K562 (cell line): ENCODE results near the gene PNMA8B. TPM values are rescaled to one million over a fixed set of nuclear protein-coding genes. Genes with fewer than 3 reads are reported as not detected.

ENCODE experiments used
- CEBPB ChIP-seq: fragments of 450-650 bp; IDR thresholded peaks from 2 replicates; pipeline ENCODE4 v1.6.1; 2016; ENCODE audit warnings: missing genetic modification characterization, missing compliant biosample characterization
- PHB ChIP-seq: fragments of 250-450 bp; sonication (Bioruptor Pico); IDR thresholded peaks from 2 replicates; pipeline ENCODE4 v1.5.0; 2021
- POLR2AphosphoS5 ChIP-seq: IDR thresholded peaks from 2 replicates; pipeline ENCODE4 v1.6.1; 2011; ENCODE audit warnings: mild to moderate bottlenecking, low read depth, low read length, moderate library complexity; ENCODE audit not compliant: control insufficient read depth, insufficient read depth
- PRDM10 ChIP-seq: fragments of 450-650 bp; IDR thresholded peaks from 2 replicates; pipeline ENCODE4 v1.6.1; 2018; ENCODE audit not compliant: partially characterized antibody
- SAFB2 ChIP-seq: fragments of 200-400 bp; formaldehyde crosslinking; IDR thresholded peaks from 2 replicates; pipeline ENCODE4 v1.6.1; 2018; ENCODE audit warnings: borderline replicate concordance, low read length, low read depth, moderate library complexity; ENCODE audit not compliant: severe bottlenecking
- ZNF24 ChIP-seq: fragments of 450-650 bp; IDR thresholded peaks from 2 replicates; pipeline ENCODE4 v1.6.1; 2016
- polyA plus RNA-seq, 8 experiments: library from polyadenylated mRNA; depleted of rRNA in 4 of 8; stranded (reverse) in 5 of 8; unstranded in 3 of 8; fragments of >200 nt; fragmentation: Nextera tagmentation in 2 of 8; fragmentation: Illumina TruSeq in 1 of 8; extraction: Ambion mirVana in 2 of 8; extraction: Trizol in 1 of 8; gene quantifications; 2 replicates each; pipeline versions ENCODE4 v1.2.1 to v1.2.3, GENCODE V29; 2011 to 2014; ENCODE audit warnings: inconsistent platforms in 1 of 8, missing spikeins in 1 of 8
- total RNA-seq, 7 experiments: library from RNA; depleted of rRNA in 6 of 7; stranded (reverse); fragments of >200 nt in 6 of 7; fragmentation: Illumina TruSeq in 2 of 7; extraction: Trizol in 2 of 7; gene quantifications; 2 replicates each; pipeline versions ENCODE4 v1.2.1 to v1.2.3, GENCODE V29; 2011 to 2021; ENCODE audit warnings: low replicate concordance in 1 of 7
- TF ChIP-seq, protein P1 (sequence below): fragments of 200-800 bp; sonication (Bioruptor generic); IDR thresholded peaks from 2 replicates; pipeline ENCODE4 v1.6.1; 2016; ENCODE audit warnings: missing genetic modification characterization, missing compliant biosample characterization
- TF ChIP-seq, protein P2 (sequence below): conservative IDR thresholded peaks from 2 replicates; pipeline ENCODE4 v1.6.1; 2011; ENCODE audit warnings: low read depth, mild to moderate bottlenecking, low read length; ENCODE audit not compliant: control insufficient read depth

The PNMA8B gene
- total and polyA plus RNA-seq, 9 of the 15 experiments (the other 6 are each of a cell fraction or from before 2014, with no cell fraction given), result not detected

DNA sequence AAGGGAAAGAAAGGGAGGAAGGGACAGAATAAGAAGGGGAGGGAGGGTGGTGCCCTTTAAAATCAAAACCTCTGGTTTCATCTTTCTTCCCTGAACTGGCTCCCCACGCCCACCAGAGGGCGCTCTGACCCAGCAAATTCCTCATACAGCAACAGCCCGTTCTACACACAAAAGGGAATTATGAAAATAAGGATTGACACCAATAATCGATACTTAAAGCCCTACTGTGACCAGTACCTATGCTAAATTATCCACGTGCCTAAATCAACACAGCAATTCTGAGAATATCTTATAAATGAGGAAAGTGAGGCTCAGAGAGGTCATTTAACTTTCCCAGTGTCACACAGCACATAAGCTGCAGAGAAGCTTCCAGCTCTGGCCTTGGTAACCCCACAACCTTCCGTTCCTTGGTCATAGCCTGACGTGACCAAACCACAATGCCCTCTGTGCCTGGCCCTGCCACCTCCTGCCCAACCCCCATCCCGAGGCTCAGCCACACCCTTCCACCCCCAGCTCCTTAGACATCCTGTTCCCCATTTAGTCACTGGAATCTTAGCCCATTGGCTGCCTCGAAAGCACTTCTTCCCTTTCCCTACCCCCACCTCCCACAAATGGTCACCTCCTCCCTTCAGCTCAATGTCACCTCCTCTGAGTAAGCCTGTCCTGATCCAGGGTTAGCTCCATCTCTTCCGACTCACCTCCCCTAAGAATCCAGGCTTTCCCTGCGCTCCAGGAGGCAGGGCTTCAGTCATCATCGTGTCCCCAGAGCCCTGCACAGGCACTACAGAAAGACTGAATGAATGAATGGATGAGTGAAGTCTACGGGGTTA is 34.2 kb upstream of the PNMA8B start (continued):
- TF ChIP-seq, protein P1, sequence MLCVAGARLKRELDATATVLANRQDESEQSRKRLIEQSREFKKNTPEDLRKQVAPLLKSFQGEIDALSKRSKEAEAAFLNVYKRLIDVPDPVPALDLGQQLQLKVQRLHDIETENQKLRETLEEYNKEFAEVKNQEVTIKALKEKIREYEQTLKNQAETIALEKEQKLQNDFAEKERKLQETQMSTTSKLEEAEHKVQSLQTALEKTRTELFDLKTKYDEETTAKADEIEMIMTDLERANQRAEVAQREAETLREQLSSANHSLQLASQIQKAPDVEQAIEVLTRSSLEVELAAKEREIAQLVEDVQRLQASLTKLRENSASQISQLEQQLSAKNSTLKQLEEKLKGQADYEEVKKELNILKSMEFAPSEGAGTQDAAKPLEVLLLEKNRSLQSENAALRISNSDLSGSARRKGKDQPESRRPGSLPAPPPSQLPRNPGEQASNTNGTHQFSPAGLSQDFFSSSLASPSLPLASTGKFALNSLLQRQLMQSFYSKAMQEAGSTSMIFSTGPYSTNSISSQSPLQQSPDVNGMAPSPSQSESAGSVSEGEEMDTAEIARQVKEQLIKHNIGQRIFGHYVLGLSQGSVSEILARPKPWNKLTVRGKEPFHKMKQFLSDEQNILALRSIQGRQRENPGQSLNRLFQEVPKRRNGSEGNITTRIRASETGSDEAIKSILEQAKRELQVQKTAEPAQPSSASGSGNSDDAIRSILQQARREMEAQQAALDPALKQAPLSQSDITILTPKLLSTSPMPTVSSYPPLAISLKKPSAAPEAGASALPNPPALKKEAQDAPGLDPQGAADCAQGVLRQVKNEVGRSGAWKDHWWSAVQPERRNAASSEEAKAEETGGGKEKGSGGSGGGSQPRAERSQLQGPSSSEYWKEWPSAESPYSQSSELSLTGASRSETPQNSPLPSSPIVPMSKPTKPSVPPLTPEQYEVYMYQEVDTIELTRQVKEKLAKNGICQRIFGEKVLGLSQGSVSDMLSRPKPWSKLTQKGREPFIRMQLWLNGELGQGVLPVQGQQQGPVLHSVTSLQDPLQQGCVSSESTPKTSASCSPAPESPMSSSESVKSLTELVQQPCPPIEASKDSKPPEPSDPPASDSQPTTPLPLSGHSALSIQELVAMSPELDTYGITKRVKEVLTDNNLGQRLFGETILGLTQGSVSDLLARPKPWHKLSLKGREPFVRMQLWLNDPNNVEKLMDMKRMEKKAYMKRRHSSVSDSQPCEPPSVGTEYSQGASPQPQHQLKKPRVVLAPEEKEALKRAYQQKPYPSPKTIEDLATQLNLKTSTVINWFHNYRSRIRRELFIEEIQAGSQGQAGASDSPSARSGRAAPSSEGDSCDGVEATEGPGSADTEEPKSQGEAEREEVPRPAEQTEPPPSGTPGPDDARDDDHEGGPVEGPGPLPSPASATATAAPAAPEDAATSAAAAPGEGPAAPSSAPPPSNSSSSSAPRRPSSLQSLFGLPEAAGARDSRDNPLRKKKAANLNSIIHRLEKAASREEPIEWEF, result peak; percentile 74; the same call in 1 of the 2 replicates
- TF ChIP-seq PRDM10, result peak; percentile 35
- TF ChIP-seq POLR2AphosphoS5, result no peak
- TF ChIP-seq SAFB2, result no peak
- TF ChIP-seq PHB, result no peak
- no peak for TF ChIP-seq CEBPB (tag)
- TF ChIP-seq, protein P2, sequence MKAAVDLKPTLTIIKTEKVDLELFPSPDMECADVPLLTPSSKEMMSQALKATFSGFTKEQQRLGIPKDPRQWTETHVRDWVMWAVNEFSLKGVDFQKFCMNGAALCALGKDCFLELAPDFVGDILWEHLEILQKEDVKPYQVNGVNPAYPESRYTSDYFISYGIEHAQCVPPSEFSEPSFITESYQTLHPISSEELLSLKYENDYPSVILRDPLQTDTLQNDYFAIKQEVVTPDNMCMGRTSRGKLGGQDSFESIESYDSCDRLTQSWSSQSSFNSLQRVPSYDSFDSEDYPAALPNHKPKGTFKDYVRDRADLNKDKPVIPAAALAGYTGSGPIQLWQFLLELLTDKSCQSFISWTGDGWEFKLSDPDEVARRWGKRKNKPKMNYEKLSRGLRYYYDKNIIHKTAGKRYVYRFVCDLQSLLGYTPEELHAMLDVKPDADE, result no peak
- peak; percentile 79 for TF ChIP-seq ZNF24
